SKM-1 (cell line): ENCODE measurements around the gene CYP39A1.
"Not testable (repeated sequence)": the region's sequence is repeated elsewhere in the genome, so short reads cannot be mapped to it uniquely, and the experiment has no call there.

Experiments used
- DNase-seq: peaks from one replicate; lab custom pipeline; 2025; ENCODE audit not compliant: unreplicated experiment; lab: John Stamatoyannopoulos, UW

Gene CYP39A1

GRCh38 chr6:46651006-46651405, 1.6 kb downstream of the CYP39A1 start:
- DNase-seq, result no peak

GRCh38 chr6:46648869-46649492, 3.6 kb downstream of the CYP39A1 start:
- DNase-seq, result no peak

- not testable (repeated sequence) for DNase-seq
These were observed 4.5 kb downstream of the CYP39A1 start for GRCh38 chr6:46648108-46648507.

- no peak for DNase-seq
These were observed 7.4 kb downstream of the CYP39A1 start for GRCh38 chr6:46645265-46645664.

GRCh38 chr6:46642928-46643751, 9.5 kb downstream of the CYP39A1 start:
- DNase-seq, result no peak

DNA sequence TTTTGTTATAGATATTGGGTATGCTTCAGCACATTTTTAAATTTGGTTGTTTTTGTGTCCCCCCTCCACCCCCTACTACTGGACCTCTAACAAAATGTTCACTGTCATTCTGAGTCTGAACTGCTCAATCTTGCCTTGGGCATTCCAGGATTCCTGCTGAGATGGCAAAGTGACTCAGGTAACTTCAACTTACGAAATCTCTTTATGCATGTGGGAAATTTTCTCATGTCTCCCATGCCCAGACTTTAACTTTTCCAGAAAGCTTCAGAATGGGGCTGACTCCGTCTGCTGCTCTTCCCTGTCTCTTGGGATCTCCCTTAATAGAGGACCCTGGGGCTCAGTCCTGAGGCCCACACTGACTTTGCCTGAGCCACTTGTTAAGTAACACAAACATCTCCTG, 14.0 kb downstream of the CYP39A1 start:
- no peak for DNase-seq

- no peak for DNase-seq
These were observed 14.7 kb downstream of the CYP39A1 start for GRCh38 chr6:46637933-46638332.

DNA sequence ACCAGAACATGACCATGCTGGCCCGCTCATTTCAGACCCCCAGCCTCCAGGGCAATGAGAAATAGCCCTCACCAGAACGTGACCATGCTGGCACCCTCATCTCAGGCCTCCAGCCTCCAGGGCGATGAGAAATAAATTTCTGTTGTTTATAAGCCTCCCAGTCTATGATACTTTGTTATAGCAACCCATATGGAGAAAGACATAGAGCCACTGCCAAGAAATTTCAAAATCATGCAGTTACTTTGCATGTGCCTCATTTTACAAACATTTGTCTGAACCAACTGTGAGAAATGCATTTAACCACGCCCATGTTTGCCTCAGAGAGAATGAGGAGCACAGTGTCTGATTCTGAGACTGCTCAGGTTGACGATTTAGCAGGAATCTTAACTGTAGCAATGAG, 15.5 kb downstream of the CYP39A1 start:
- DNase-seq, result no peak

GRCh38 chr6:46635462-46635861, 17.2 kb downstream of the CYP39A1 start:
- no peak for DNase-seq

DNA sequence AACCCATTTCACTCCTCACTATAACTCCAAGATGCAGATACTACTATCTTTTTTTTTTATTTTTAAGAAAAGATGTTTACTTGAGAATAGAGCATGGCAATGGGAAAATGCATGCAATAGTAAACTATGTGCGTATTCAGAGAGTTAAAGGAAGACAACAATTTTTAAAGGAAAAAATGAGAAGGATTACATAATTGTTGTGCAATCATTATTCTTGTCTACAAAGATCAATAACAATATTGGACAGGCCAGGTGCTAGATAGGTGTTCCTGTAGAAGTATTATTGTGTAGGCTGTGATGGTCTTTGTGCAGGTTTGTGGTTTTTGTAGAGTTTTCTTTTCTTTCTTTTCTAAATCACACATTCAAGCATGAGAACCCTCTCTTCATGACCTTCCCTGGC, 20.6 kb downstream of the CYP39A1 start:
- DNase-seq, result no peak

DNA sequence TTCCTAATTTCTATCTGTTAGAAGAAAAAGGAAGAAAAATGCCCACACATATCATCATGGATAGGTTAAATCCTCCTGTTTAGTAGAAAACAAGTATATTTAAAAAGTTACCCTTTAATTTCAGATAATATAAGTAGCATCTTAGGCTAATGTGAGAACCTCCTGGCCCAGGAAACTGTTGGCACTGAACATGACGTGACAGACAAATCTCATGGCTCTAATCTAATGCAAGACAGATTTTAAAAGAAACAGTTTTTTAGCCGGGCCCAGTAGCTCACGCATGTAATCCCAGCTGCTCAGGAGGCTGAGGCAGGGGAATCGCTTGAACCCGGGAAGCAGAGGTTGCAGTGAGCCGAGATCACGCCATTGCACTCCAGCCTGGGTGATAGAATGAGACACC, 22.9 kb downstream of the CYP39A1 start:
- no peak for DNase-seq

DNA sequence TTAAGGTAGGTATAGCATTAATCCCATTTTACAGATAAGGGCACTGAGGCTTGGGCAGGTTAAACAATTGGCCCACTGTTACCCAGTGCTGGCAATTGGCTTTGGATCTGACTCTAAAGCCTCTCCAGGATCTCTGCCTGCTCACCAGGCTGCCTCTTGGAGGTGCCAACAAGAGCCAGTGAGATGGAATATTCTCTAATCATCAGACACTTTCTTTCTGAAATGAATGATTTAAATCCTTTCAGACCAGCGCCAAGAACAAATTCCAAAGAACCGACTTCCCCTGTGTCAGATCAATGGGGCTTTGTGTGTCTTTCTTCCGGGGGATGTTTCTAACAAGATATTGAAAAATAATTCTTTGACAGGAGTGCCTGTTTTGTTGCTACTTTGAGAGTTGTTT, 23.6 kb downstream of the CYP39A1 start:
- no peak for DNase-seq

DNA sequence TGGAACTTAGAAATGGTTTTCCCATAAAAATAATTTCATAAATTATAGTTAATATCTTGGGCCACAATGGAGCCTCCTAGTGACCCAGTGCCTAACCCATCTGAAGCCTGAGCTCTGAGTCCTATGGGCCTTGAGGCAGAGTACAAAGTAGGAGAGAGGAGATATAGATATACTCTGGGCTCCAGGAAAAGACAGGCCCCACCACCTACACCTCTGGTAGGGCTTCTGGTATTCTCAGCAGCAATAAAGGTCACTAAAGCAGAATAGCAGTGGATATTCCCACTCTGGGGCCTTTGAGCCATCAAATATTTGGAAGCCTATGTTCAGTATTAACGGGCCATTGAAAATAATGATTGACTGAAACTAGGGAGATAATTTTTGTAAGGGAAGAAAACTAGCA, 24.1 kb downstream of the CYP39A1 start:
- no peak for DNase-seq

- no peak for DNase-seq
These were observed 25.6 kb downstream of the CYP39A1 start for GRCh38 chr6:46626976-46627375.

- DNase-seq, result peak; percentile 19
These were observed 26.2 kb downstream of the CYP39A1 start for GRCh38 chr6:46626228-46626909.

DNA sequence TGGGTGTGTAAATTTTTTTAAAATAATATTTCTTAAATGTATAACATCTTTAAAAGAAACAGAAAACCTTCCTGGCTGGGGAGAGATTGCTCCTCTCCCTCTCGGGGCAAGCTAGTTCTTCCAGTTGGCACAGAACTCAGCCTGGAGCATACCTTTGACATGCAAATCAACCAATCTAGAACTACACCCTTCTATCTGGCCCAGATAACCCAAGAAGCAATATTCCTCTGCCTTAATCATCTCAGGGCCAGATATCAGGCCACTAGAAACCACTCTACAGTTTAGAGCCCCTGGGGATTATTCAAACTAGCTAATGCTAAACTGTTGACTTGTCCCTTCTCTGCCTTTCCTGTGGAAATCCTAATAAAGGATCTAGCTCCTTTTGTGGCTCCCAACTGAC, 33.9 kb downstream of the CYP39A1 start:
- DNase-seq, result no peak

DNA sequence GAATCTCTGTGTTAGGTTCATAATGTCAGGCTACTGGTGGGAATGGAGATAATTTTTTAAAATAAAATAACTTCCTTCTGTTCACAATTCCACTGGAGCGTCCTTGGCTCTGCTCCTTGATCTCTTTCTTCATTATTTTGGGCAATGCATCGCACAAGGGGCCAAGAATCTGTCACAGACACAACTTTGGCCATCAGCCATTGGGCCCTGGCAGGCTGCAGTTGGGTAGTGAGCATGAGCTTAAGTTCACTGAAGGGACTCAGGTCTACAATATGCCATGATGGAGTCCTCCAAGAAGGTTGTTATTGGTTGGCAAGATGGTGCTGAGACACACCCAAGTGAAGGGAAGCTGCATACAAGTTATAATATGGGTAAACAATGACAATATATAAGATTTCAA, 40.0 kb downstream of the CYP39A1 start:
- no peak for DNase-seq

- DNase-seq, result no peak
These were observed 41.6 kb downstream of the CYP39A1 start for GRCh38 chr6:46610862-46611553.

- DNase-seq, result no peak
These were observed 46.3 kb downstream of the CYP39A1 start for GRCh38 chr6:46606338-46606737.

GRCh38 chr6:46605091-46605797, 47.4 kb downstream of the CYP39A1 start:
- DNase-seq, result no peak

- DNase-seq, result no peak
These were observed 54.4 kb downstream of the CYP39A1 start for GRCh38 chr6:46598215-46598614.
